A549 (cell line): ENCODE data around the gene NXN. TPM values are rescaled to one million over a fixed set of nuclear protein-coding genes. Genes with fewer than 3 reads are reported as not detected.

Experiments
- ATAC-seq, 2 experiments: fragments of 200-7000 bp in 1 of 2; fragments of >200 bp in 1 of 2; cut with Nextera tagmentation in 1 of 2; cut with Tn5 transposase in 1 of 2; 3 replicates each; pipeline versions ENCODE4 v1.8.0 to v1.9.1; 2018 to 2020; ENCODE audit warnings: mild to moderate bottlenecking in 1 of 2, moderate library complexity in 1 of 2
- CTCF ChIA-PET: fragments of 300-600 bp; sonication (Branson Sonifier 250); formaldehyde crosslinking; extraction: SDS; loops from one replicate; lab custom pipeline; 2021; ENCODE audit warnings: antibody characterized with exemption, inconsistent platforms; lab: Yijun Ruan, JAX
- POLR2A ChIA-PET: fragments of 350-600 bp; formaldehyde crosslinking; extraction: SDS; loops from one replicate; lab custom pipeline; 2021; ENCODE audit warnings: antibody characterized with exemption, inconsistent platforms; lab: Yijun Ruan, JAX
- DNase-seq, 2 experiments: peaks; one replicate each; pipeline versions ENCODE4 v3.0.0 to v3.0.0-alpha.2; 2011 to 2016; ENCODE audit warnings: low read depth in 1 of 2, low spot score in 1 of 2
- FAIRE-seq: peaks from 2 replicates; lab custom pipeline; 2011; peaks lifted over from hg19 to GRCh38; lab: Jason Lieb, UNC
- H3K27ac ChIP-seq, 2 experiments: fragments of >200 bp; sonication (Bioruptor Twin); formaldehyde crosslinking; 3 replicates each; pipeline ENCODE4 v1.5.1; 2016 to 2017
- H3K4me1 ChIP-seq: fragments of >200 bp; sonication (Bioruptor Twin); formaldehyde crosslinking; 3 replicates; pipeline ENCODE4 v1.6.1; 2016
- H3K4me2 ChIP-seq: fragments of >200 bp; sonication (Bioruptor Twin); formaldehyde crosslinking; 3 replicates; pipeline ENCODE4 v1.6.1; 2016
- H3K4me3 ChIP-seq: fragments of >200 bp; sonication (Bioruptor Twin); formaldehyde crosslinking; 3 replicates; pipeline ENCODE4 v1.5.1; 2016
- H3K9me3 ChIP-seq: fragments of >200 bp; sonication (Bioruptor Twin); formaldehyde crosslinking; 3 replicates; pipeline ENCODE4 v1.6.1; 2016
- BHLHE40 ChIP-seq: IDR thresholded peaks from 2 replicates; pipeline ENCODE4 v1.6.1; 2012; ENCODE audit warnings: low read depth, low read length, inconsistent platforms
- CBX2 ChIP-seq: fragments of 200-600 bp; sonication (generic); IDR thresholded peaks from 2 replicates; pipeline ENCODE4 v1.6.1; 2016; ENCODE audit warnings: low read depth, mild to moderate bottlenecking, borderline replicate concordance
- CEBPB ChIP-seq, 2 experiments: fragments of >200 bp in 1 of 2; sonication (Bioruptor Twin) in 1 of 2; formaldehyde crosslinking in 1 of 2; IDR thresholded peaks; 2 replicates each; pipeline ENCODE4 v1.6.1; 2012 to 2016
- CHD4 ChIP-seq: fragments of 200-600 bp; sonication (generic); IDR thresholded peaks from 2 replicates; pipeline ENCODE4 v1.6.1; 2016; ENCODE audit warnings: antibody characterized with exemption, mild to moderate bottlenecking, borderline replicate concordance
- EHF ChIP-seq: fragments of 250-450 bp; sonication (Bioruptor Pico); IDR thresholded peaks from 2 replicates; pipeline ENCODE4 v1.5.0; 2020; ENCODE audit warnings: mild to moderate bottlenecking
- EHMT2 ChIP-seq: fragments of 200-600 bp; sonication (generic); IDR thresholded peaks from 2 replicates; pipeline ENCODE4 v1.6.1; 2016; ENCODE audit warnings: antibody characterized with exemption, low read depth, mild to moderate bottlenecking, moderate library complexity
- EP300 ChIP-seq, 2 experiments: fragments of >200 bp; sonication (Bioruptor Twin); formaldehyde crosslinking; IDR thresholded peaks; 2 replicates in 1 of 2; 3 replicates in 1 of 2; pipeline ENCODE4 v1.6.1; 2016 to 2017
- ESRRA ChIP-seq: fragments of 150-350 bp; IDR thresholded peaks from 2 replicates; pipeline ENCODE4 v1.6.1; 2014; ENCODE audit warnings: mild to moderate bottlenecking, low read length, borderline replicate concordance
- HEYL ChIP-seq: fragments of 250-450 bp; sonication (Bioruptor Pico); IDR thresholded peaks from 2 replicates; pipeline ENCODE4 v1.8.0; 2021; ENCODE audit warnings: mild to moderate bottlenecking, moderate library complexity
- HOXB13 ChIP-seq: fragments of 250-450 bp; sonication (Bioruptor Pico); IDR thresholded peaks from 2 replicates; pipeline ENCODE4 v1.5.0; 2020; ENCODE audit warnings: low read depth, mild to moderate bottlenecking, moderate library complexity
- HOXB5 ChIP-seq: fragments of 250-450 bp; sonication (Bioruptor Pico); IDR thresholded peaks from 2 replicates; pipeline ENCODE4 v1.5.0; 2020; ENCODE audit warnings: mild to moderate bottlenecking, moderate library complexity
- PBX3 ChIP-seq: IDR thresholded peaks from 2 replicates; pipeline ENCODE4 v1.6.1; 2012
- PHF8 ChIP-seq: fragments of 200-600 bp; sonication (generic); IDR thresholded peaks from 2 replicates; pipeline ENCODE4 v1.6.1; 2016; ENCODE audit warnings: low read depth, mild to moderate bottlenecking, antibody characterized with exemption, moderate library complexity, borderline replicate concordance
- POLR2A ChIP-seq: IDR thresholded peaks from 2 replicates; pipeline ENCODE4 v1.6.1; 2012; ENCODE audit warnings: mild to moderate bottlenecking, low read length
- RAD21 ChIP-seq, 2 experiments: fragments of >200 bp in 1 of 2; sonication (Bioruptor Twin) in 1 of 2; formaldehyde crosslinking in 1 of 2; IDR thresholded peaks in 1 of 2; conservative IDR thresholded peaks in 1 of 2; 2 replicates in 1 of 2; 3 replicates in 1 of 2; pipeline ENCODE4 v1.6.1; 2012 to 2018; ENCODE audit warnings: inconsistent platforms in 1 of 2
- RARB ChIP-seq: fragments of 250-450 bp; sonication (Bioruptor Pico); IDR thresholded peaks from 2 replicates; pipeline ENCODE4 v1.8.0; 2021; ENCODE audit warnings: mild to moderate bottlenecking, moderate library complexity
- ZFP36 ChIP-seq: fragments of 450-650 bp; IDR thresholded peaks from 2 replicates; pipeline ENCODE4 v1.6.1; 2014; ENCODE audit warnings: borderline replicate concordance; ENCODE audit not compliant: partially characterized antibody
- ZSCAN20 ChIP-seq: fragments of 250-450 bp; sonication (Bioruptor Pico); IDR thresholded peaks from 2 replicates; pipeline ENCODE4 v1.8.0; 2022; ENCODE audit warnings: mild to moderate bottlenecking, moderate library complexity
- whole genome bisulfite sequencing: methylation state at CpG from one replicate; pipeline ENCODE4 v1.1.6; 2017; ENCODE audit errors: missing lambda C conversion rate; 5-methylcytosine and 5-hydroxymethylcytosine counted together
- polyA plus RNA-seq, 4 experiments: library from polyadenylated mRNA; depleted of rRNA in 3 of 4; stranded (reverse); fragments of >200 nt; fragmentation: RNase III in 1 of 4; extraction: RNeasy Plus Mini Kit Qiagen cat#74134 plus additional on column Dnase treatment in 1 of 4; gene quantifications; 2 replicates in 3 of 4; 3 replicates in 1 of 4; pipeline ENCODE4 v1.2.3, GENCODE V29; 2011 to 2017
- TF ChIP-seq, protein P1 (sequence below): fragments of >200 bp; sonication (Bioruptor Twin); formaldehyde crosslinking; IDR thresholded peaks from 3 replicates; pipeline ENCODE4 v1.5.1; 2016
- TF ChIP-seq, protein P2 (sequence below): fragments of >200 bp; sonication (Bioruptor Twin); formaldehyde crosslinking; IDR thresholded peaks from 3 replicates; pipeline ENCODE4 v1.6.1; 2016
- TF ChIP-seq, protein P3 (sequence below): IDR thresholded peaks from 2 replicates; pipeline ENCODE4 v1.6.1; 2012
- TF ChIP-seq, protein P4 (sequence below): fragments of 450-650 bp; IDR thresholded peaks from 2 replicates; pipeline ENCODE4 v1.6.1; 2014; ENCODE audit warnings: antibody characterized with exemption
- TF ChIP-seq, protein P5 (sequence below): fragments of 250-450 bp; sonication (Bioruptor Pico); IDR thresholded peaks from 2 replicates; pipeline ENCODE4 v1.5.0; 2020; ENCODE audit warnings: low read depth, mild to moderate bottlenecking, moderate library complexity

Gene NXN
- polyA plus RNA-seq, 2 of the 4 experiments (the other 2 are of a cell fraction), result 24.6 to 31.1 TPM

- CTCF ChIA-PET, result interaction anchor here (0.6 to 1.6 kb wide), 5 partner anchors 8 to 380 kb away, joined by 3 to 5 read pairs (median 4); no protein-coding TSS in a partner anchor
- WGBS, result 78% methylated on average over 3 of the region's 3 CpGs
Observed at GRCh38 chr17:945672-946071, 33.9 kb downstream of the NXN start.

GRCh38 chr17:944266-944826 lies 35.2 kb downstream of the NXN start:
- CTCF ChIA-PET, result interaction anchor here (0.8 to 1.3 kb wide), 3 partner anchors 9 to 150 kb away, joined by 3 to 4 read pairs (median 3); no protein-coding TSS in a partner anchor
- FAIRE-seq (no peak), DNase-seq (no peak), ATAC-seq (no peak)
- POLR2A ChIA-PET, result no interaction called here
- Histone ChIP-seq H3K27ac (peak overlapping the region in 1 of 2 experiments; percentile 42; a peak in 2 of 6 replicates), H3K4me1 (peaks cover 2% of the 10 kb centered on the region; the same call in 1 of the 3 replicates), H3K4me3 (no peak overlapping the region), H3K9me3 (no peaks in the 10 kb centered on the region), H3K4me2 (no peak overlapping the region)
- 84% methylated on average over 14 of the region's 14 CpGs for WGBS
- TF ChIP-seq RAD21 (conservative IDR thresholded peaks at IDR 0.05 in 1 of 2, IDR thresholded peaks at IDR 0.05 in 1 of 2) (no peak), HOXB5 (CRISPR knock-in tag) (no peak), POLR2A (no peak), HOXB13 (no peak), RARB (CRISPR knock-in tag) (no peak), EP300 (IDR thresholded peaks at IDR 0.05) (no peak), PBX3 (no peak), EHF (CRISPR knock-in tag) (no peak), BHLHE40 (no peak), CEBPB (IDR thresholded peaks at IDR 0.05) (no peak), PHF8 (no peak), CBX2 (no peak), EHMT2 (no peak)
- TF ChIP-seq, protein P1, sequence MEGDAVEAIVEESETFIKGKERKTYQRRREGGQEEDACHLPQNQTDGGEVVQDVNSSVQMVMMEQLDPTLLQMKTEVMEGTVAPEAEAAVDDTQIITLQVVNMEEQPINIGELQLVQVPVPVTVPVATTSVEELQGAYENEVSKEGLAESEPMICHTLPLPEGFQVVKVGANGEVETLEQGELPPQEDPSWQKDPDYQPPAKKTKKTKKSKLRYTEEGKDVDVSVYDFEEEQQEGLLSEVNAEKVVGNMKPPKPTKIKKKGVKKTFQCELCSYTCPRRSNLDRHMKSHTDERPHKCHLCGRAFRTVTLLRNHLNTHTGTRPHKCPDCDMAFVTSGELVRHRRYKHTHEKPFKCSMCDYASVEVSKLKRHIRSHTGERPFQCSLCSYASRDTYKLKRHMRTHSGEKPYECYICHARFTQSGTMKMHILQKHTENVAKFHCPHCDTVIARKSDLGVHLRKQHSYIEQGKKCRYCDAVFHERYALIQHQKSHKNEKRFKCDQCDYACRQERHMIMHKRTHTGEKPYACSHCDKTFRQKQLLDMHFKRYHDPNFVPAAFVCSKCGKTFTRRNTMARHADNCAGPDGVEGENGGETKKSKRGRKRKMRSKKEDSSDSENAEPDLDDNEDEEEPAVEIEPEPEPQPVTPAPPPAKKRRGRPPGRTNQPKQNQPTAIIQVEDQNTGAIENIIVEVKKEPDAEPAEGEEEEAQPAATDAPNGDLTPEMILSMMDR, result no peak
- TF ChIP-seq, protein P2, sequence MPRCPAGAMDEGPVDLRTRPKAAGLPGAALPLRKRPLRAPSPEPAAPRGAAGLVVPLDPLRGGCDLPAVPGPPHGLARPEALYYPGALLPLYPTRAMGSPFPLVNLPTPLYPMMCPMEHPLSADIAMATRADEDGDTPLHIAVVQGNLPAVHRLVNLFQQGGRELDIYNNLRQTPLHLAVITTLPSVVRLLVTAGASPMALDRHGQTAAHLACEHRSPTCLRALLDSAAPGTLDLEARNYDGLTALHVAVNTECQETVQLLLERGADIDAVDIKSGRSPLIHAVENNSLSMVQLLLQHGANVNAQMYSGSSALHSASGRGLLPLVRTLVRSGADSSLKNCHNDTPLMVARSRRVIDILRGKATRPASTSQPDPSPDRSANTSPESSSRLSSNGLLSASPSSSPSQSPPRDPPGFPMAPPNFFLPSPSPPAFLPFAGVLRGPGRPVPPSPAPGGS, result no peak
- TF ChIP-seq, protein P3, sequence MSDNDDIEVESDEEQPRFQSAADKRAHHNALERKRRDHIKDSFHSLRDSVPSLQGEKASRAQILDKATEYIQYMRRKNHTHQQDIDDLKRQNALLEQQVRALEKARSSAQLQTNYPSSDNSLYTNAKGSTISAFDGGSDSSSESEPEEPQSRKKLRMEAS, result no peak

More at GRCh38 chr17:945672-946071, 33.9 kb downstream of the NXN start:
- no peak for FAIRE-seq
- TF ChIP-seq ZFP36, result no peak
- no peak for TF ChIP-seq PHF8
- TF ChIP-seq HEYL (CRISPR knock-in tag), result no peak
- no peak for TF ChIP-seq CHD4
- no peak for TF ChIP-seq PBX3
- TF ChIP-seq, protein P3, result no peak
- TF ChIP-seq EHMT2, result no peak
- no peak for TF ChIP-seq ZSCAN20
- TF ChIP-seq ESRRA, result no peak
- TF ChIP-seq CEBPB (IDR thresholded peaks at IDR 0.05), result no peak
- TF ChIP-seq, protein P4, sequence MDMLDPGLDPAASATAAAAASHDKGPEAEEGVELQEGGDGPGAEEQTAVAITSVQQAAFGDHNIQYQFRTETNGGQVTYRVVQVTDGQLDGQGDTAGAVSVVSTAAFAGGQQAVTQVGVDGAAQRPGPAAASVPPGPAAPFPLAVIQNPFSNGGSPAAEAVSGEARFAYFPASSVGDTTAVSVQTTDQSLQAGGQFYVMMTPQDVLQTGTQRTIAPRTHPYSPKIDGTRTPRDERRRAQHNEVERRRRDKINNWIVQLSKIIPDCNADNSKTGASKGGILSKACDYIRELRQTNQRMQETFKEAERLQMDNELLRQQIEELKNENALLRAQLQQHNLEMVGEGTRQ, result no peak
- TF ChIP-seq, protein P5, sequence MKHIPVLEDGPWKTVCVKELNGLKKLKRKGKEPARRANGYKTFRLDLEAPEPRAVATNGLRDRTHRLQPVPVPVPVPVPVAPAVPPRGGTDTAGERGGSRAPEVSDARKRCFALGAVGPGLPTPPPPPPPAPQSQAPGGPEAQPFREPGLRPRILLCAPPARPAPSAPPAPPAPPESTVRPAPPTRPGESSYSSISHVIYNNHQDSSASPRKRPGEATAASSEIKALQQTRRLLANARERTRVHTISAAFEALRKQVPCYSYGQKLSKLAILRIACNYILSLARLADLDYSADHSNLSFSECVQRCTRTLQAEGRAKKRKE (CRISPR knock-in tag), result no peak
- TF ChIP-seq, all 56 proteins: peak for 0
- POLR2A ChIA-PET, result no interaction called here
- no peak overlapping the region for H3K4me2 ChIP-seq
- no peak for DNase-seq
- H3K27ac ChIP-seq, result no peak overlapping the region
- H3K4me1 ChIP-seq, result peaks cover 14% of the 10 kb centered on the region
- ATAC-seq, result peak in 1 of 2 experiments; percentile 62; a peak in 3 of 6 replicates
- no peaks in the 10 kb centered on the region for H3K9me3 ChIP-seq
- H3K4me3 ChIP-seq, result no peak overlapping the region
